Activated T-helper 9 cell treated with anti-CD3 and anti-CD28 coated beads, Interleukin-2, amount 50 U/mL, for 16 hours (primary cell): Measurements from ENCODE around the gene MAGI2.

Experiments used
- DNase-seq: peaks from one replicate; pipeline ENCODE4 v3.0.0-alpha.2; 2020; ENCODE audit warnings: low read depth

Gene MAGI2

DNA sequence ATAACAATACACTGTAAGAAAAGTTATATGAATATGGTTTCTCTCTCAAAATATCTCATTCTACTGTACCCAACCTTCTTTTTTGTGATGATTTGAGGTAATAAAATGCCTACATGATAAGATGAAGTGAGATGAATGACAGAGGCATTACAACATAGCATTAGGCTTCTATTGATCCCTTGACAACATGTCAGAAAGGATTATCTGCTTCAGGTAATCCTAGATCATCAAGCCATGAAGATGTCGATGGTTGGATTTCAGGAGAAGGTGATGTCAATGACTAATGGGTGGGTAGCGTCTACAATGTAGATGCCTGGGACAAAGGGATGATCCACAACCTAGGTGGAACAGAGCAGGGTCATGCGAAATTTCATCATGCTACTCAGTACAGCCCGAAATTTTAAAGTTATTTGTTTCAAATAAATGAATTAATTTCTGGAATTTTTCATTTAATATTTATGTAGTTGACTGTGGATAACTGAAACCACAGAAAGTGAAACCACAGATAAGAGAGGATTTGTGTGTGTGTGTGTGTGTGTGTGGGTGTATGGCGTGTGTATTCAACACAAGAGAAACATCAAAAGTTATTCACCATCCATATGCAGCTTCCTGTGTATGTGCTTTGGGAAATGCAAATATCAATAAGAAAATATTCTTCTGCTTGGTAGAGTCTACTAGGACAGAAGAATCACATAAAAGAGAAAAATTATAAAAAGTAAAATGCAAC, 77.0 kb downstream of the MAGI2 start:
- DNase-seq: no peak

DNA sequence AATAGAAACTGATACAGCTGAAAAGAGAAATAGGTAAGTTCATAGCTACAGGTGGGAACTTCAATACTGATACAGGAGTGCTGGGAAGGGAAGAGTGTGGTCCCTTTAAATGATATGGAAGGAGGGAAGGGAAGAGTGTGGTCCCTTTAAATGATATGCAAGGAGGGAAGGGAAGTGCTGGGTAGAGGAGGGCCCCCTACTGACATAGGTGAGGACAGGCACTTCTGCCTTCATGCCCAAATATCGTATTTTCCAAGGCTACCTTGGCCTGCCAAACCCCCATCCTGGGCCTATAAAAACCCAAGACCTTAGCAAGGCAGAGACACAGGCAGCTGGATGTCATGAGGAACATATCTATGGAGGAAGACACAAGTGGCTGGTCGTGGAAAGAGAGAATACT, 92.3 kb downstream of the MAGI2 start:
- no peak for DNase-seq

- DNase-seq: no peak
Observed at GRCh38 chr7:79359827-79360226, 93.6 kb downstream of the MAGI2 start.

DNA sequence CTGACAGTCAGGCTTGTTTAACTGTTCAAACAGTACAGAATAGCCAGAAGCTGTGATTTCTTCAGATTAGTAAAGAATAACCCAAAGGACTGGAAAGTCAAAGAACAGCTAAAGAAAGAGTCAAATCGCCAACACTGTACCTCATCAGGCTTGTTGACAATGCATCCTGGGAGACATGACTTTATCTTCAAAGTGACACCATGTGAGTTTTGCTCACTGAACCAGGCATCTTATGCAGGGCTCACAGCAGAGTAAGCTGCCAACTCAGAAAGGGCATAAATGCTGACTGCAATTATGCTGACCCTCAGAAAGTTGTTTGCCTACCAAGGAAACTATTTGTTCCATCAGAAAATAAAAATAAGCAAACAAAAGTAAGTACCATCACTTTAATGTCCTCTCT, 96.4 kb downstream of the MAGI2 start:
- DNase-seq: no peak

DNA sequence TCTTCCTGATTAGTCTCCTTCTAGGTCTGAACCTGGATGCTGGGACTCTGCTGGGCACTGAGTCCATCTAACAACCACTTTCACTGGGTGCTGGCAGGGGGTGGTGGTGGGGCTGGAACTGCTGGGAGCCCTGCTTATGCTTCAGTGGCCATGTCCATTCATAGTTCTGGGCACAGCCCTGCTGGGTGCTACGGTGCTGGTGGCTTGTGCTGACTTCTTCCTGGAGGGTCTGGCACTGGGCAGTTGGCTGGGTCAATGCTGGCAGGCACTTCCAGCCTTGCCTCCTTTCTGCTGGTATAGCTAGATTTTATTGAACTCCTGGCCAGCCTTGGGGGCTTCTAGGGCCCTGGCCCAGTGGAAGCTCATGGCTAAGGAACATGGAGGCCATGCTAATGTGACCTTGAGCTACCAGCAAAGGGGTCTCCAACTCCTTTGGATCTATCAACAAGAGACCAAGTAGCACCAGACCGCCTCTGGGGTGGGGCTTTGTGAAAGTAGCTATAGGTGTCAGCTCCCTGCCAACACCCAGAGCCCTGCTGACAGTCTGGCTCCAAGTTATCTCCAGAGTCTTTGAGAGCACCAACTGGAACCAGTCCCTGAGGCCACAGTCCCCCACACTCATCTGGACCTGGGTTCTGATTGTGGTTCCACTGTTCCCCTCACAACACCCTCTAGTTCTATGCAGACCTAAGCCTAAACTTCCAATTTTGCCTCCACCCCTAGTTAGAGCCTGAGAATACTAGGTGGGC, 99.6 kb downstream of the MAGI2 start:
- no peak for DNase-seq

- no peak for DNase-seq
Observed at GRCh38 chr7:79352323-79352722, 101.1 kb downstream of the MAGI2 start.

DNA sequence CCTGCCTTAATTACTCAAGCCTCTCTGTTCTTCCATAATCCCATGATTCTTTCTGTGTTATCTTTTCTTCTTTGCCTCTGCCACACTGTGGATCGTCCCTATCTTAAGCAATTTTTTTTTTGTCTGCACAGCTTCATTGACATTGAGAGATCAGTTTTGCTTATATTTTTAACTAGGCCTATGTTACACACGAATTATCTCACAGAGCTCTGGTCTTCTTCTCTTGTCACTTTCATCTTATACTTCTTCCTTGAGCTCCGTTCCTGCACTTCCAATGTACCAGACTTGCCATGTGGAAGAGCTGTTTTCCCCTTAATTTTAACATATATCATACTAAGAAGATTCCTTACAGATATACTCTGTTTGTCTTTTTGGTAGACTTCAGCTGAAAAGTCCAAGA, 106.1 kb downstream of the MAGI2 start:
- DNase-seq: no peak

DNA sequence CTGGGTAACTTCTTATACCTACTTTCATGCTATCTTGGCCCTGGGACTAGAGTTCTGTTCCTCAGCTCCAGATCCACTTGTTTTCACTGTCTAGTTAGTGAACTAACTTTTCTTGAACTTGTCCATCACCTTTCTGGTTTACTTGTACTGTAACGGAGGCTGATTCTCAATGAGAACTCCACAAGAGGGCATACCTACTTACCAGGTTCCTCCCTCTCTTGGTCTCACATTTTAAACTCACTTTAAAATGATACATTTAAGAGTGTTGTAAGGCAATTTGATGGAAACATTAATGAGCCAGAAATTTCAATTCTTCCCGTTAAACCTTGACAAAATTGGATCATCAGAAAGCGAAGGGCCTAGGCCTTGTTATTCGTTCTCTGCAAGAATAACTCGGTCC, 111.6 kb downstream of the MAGI2 start:
- no peak for DNase-seq

- DNase-seq: no peak
Observed at GRCh38 chr7:79340212-79340611, 113.3 kb downstream of the MAGI2 start.

DNA sequence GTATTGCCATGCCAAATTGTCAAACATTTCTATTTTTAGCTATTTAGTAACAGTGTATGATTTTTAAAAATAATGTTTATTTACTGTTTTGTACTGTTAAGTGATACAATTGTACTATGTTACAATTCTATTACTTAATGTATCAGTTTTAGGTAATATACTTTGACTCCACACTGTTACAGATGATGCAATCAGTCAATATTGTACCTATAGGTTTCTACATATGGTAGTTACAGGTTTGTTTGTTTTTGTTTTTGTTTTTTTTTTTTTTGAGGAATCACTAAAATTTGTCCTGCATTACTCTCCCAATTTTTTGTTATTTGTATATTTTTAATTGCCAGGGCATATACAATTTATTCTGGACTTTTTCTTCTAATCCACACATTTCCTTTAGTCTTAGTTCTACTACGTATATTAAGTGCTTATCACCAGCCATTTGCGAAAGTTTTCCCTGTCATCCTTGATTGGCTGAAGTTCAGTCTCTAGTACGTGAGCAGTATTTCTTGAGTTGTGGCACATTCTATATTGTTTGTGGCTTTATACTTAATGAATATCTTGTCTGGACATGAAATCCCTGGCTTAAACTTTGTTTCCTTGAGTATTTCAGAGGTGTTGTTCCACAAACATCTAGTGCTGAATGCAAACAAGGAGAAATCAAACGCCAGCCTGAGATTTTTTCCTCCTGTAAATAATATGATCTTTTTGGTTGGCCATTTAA, 114.1 kb downstream of the MAGI2 start:
- DNase-seq: no peak

GRCh38 chr7:79337717-79338116, 115.8 kb downstream of the MAGI2 start:
- no peak for DNase-seq

DNA sequence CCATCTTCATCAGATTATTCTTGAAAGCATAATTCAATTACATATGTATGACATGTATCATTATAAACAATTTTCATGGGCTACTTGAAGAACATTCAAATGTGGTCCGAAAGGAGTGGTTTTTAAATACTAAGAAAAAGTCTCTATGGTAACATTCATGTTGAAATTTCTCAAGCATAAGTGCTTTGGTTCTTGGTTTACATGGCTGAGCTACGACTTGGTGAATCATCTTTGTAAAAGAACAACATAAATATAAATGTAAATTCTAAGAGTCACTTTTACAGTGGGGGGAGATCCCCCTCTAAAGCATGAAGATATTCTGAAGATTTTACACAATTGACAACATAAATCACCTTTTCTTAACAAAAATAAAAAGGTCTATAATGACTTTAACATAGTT, 118.6 kb downstream of the MAGI2 start:
- DNase-seq: no peak

DNA sequence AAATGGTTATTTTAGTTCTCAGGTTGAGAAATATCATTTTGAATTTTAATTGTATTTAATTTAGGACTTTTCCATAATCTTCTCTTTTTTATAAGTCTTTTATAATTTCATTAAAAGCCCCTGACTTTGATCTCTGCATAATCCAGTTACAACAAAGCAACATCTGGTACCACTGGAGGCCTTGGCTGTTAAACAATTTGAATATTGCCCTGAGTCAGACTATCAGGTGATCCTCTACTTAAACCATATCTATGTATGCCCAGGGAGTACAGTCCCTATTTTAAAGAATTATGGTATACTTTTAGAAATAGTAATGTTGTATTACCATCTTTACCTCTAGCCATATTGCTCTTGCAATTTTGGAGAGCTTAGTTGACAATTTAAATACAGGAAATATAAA, 119.1 kb downstream of the MAGI2 start:
- DNase-seq: no peak

DNA sequence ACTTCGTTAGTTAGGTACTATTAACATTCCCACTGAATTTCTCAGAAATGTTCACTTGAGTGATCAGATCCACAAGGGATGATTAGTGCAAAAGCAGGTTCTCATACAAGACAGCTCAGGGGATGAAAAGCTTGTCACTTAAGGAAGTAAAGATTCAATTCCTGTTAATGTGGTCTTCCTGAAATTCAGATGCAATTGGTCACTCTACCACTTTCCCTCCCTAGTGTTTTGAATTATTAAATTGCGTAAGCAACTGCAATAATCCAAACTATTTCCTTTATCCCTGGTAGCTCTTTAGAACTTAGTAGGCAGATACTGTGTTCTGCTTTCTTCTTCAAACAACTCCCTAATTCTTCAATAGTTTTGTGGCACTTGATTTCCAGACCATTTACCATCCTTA, 121.4 kb downstream of the MAGI2 start:
- DNase-seq: no peak

DNA sequence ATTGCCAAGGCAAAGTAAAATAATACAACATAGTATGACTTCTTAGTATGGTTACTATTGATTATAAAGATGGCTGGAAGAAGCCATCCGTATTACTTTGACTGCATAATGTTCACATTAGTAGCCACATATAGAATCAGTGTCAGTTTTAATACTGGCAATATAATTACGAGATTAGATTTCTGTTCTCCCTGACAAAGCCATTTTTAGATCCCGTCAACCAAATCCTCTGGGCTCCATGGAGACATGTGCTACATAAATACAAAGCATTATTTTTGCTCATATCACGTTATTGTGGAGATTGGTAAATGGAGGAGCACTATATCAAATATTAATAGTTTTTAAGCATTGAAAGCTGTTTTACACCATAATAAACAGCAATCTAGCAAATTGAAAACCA, 124.0 kb downstream of the MAGI2 start:
- DNase-seq: no peak

DNA sequence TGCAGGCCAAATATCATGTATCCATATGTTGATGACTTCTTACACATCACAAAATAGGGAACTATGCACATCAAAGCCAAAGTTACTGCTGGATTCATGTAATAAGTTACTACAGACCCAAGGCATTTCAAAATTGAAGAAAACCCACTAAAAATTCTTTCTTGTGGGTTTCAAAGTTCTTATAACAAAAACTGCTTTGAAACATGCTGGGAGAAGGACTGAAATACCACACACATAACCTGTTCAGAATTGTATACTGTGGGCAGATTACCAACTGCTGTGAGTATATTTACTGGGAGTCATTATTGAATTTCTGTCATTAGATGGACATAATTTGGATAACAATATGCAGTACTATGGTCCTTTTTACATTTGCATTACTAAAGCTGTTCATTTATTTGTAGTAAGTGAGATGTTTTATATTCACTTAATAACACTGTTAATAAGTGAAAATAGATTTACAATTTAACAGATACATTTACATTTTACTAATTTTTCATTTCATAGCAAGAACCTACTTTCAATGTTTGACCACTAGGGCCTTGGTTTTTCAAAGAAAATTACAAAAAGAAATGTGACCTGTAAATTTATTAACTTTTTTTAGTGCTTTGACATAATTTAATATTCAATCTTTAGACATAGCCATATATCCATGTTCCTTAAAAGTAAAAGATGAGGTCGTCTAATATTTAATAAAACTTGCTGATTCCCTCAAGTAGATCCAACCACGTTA, 132.6 kb downstream of the MAGI2 start:
- no peak for DNase-seq

DNA sequence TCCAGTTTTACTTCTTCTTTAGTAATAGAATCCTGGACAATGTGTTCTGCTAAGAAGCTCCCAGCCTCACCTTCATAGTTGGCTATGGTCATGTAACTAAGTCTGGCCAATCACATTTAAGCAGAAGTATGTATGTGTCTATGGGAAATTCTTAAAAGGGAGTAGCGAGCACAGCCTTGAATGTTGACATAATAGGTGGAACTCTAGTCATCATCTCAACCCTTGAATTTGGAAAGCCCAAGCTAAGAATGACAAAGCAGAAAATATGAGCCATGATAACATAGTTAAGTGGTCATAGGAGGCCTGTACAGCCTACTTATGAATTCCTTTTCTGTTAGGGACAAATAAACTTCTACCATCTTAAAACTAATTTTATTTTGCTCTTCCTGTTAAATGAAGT, 134.1 kb downstream of the MAGI2 start:
- no peak for DNase-seq

GRCh38 chr7:79317728-79318127, 135.7 kb downstream of the MAGI2 start:
- no peak for DNase-seq

GRCh38 chr7:79312022-79312421, 141.4 kb downstream of the MAGI2 start:
- no peak for DNase-seq

DNA sequence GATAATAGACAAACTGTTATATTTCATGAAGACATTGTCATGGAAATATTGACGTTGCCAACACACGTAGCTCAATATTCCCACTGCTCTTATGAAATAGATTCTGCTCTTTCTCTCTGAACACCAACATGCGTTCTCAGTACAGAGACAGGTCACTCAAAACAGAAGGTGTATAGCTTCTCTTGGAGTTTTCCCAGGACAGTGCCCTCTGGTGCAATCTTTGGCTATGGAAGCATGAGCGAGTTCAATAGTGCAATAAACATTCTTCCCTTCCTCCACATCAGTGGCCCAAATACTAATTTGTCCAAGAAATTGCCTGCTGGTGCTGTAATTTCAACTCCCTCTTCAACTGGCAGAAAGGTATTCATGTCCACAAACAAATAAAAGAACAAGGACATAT, 145.3 kb downstream of the MAGI2 start:
- no peak for DNase-seq

DNA sequence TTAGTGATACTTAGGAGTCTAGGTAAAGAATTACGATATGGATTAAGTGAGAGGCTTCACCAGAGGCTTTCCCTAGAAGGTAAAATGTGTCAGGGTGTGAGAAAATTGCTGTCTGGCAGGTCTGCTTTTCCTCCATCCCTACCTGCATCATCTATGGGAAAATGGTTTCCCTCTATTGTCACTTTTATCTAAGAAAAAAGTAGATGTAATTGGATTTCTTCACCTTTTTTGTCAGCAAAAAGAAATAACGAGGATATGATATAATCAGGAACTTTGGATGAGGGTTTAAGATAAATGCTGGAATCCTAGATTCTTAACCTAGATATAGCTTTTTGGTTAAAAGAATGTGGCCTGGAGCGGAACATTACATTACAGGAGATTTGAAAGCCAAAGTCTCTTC, 146.1 kb downstream of the MAGI2 start:
- no peak for DNase-seq

- no peak for DNase-seq
Observed at GRCh38 chr7:79304711-79305110, 148.8 kb downstream of the MAGI2 start.

DNA sequence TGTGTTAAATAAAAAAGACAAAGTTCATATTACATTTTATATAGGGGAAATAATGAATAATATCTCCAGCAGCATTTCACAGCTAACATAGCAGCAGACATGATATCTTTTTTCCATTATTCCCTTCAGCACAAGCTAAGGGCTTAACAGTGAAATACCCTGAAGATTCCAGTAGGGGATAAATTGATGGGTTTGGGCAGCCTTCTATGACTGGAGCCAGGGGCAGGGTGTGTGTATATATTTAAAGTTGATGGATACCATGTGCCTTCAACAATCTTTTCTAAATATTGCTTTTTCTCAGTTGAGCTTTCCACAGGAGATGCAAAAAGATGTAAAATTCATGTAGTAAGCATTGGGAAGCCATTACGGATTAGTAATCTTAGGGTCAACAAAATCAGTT, 151.2 kb downstream of the MAGI2 start:
- DNase-seq: no peak
